Hematopoietic multipotent progenitor cell treated with erythropoietin and hydrocortisone succinate and interleukin-3 and kit ligand, for 17 days (in vitro differentiated cells): Measurements from ENCODE around the gene SMAD7.

Experiments used
- DNase-seq: peaks from one replicate; pipeline ENCODE4 v3.0.0-alpha.2; 2015; ENCODE audit warnings: low spot score

The SMAD7 gene, protein sequence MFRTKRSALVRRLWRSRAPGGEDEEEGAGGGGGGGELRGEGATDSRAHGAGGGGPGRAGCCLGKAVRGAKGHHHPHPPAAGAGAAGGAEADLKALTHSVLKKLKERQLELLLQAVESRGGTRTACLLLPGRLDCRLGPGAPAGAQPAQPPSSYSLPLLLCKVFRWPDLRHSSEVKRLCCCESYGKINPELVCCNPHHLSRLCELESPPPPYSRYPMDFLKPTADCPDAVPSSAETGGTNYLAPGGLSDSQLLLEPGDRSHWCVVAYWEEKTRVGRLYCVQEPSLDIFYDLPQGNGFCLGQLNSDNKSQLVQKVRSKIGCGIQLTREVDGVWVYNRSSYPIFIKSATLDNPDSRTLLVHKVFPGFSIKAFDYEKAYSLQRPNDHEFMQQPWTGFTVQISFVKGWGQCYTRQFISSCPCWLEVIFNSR

DNA sequence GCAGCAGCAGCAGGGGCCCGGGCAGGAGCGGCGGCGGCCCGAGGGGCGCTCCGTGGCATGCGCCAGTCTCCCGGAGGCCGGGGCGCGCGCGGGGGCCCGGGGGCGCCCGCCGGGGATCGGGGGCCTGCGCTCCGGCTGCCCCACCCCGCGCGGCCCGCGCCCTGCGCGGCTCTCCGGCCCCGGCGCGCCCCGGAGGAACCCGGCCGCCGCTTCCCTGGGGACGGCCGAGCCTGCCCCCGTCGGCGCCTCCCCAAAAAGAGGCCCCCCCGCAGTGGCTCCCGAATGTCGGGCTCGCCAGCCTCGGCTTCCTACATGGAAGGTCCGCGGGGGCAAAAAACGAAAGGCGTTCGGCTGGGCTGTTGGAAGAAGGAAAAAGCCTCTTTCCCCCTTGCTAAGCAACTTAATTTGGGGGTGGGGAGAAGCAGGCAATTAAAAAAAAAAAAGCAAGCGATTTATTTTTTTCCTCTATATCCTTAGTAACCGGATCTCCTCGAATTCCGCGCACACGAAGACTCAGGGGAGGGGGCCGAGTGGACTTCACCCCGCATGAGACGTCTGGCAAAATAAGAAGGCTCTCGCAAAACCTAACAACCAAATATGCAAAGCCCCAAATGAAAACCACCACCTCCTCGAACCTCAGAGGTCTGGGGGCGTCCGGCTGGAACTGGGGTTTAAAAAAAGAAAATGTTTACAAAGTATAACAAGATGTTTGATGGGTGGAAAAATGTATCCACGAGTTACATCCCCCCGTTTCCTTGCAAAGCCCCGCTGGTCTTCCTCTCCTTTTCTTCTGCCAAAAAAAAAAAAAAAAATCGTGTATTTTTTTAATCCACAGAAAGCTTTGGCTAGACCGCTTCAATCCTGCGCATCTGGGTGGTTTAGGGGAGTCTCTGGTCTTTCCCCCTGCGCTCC lies at the start of gene SMAD7:
SMAD7 (minus strand) TSS at position 430 of the 912 bp plus-strand sequence. CDS start 541 bp downstream, outside the sequence.
- no peak for DNase-seq

DNA sequence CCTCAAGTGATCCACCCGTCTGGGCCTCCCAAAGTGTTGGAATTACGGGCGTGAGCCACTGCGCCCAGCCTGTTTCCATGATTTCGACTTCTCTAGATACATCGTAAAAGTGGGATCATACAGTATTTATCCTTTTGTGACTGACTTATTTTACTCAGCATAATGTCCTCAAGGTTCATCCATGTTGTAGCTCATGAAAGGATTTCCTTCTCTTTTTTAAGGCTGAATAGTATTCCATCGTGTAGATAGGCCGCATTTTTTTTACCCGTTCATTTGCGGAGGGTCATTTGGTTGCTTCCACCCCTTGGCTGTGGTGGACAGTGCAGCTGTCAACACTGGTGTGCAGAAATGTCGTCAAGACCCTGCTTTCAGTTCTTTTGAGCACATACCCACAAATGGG lies 48.8 kb upstream of the SMAD7 start:
- no peak for DNase-seq

DNA sequence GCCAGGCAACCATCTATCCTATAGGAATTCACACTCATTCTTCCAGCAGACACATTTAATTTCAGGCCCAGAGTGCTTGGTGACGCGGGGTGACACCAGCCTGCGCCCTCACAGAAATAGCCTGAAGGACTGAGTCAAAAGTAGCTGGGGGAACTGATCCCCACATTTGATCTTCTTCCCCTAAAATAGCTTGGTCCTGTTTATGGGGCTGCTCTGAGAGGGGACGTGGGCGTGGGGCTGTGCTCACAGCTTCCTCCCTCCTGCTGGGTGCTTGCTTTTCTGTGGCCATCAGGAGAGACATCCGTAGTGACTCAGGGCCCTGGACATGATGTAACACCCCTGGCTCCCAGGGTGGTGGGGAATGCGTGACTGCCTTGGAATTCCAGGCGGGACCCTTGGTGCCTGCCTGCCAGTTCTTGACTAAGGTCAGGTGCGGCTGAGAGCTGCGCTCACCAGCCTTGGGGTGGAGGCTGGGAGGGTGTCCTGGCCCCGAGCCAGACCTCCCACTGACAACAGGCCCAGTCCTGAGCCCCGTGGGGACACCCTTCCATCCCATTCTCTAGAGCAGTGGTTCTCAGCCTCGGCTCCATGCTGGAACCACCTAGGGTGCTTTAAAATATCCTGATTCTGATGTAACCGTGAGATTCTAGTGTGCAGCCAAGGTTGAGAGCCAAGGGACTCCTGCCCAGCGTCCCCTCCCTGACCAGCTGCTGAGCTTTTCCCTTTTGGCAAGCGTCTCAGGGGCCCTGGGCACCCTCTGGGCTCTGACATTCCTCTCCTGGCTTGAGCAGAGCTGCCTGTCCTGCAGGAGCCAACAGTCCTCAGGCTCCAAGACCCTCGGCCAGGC lies 47.4 kb upstream of the SMAD7 start:
- DNase-seq = no peak

DNA sequence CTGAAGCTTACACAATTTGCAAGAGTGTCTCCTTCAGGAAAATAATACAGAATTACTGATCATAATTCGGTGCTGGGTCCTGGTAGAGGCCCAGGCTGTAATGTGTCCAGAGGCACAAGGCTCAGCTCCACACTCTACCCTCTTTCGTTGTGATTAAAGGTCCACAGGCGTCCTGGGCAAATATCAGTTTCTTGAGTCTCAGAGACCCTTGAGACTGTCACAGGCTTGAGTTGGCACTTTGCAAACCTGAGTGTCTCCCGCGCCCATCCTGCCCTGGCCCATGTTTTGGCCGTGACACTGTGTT lies 46.9 kb upstream of the SMAD7 start:
- no peak for DNase-seq

- no peak for DNase-seq
Measured at GRCh38 chr18:48996901-48997463, 46.2 kb upstream of the SMAD7 start.

DNA sequence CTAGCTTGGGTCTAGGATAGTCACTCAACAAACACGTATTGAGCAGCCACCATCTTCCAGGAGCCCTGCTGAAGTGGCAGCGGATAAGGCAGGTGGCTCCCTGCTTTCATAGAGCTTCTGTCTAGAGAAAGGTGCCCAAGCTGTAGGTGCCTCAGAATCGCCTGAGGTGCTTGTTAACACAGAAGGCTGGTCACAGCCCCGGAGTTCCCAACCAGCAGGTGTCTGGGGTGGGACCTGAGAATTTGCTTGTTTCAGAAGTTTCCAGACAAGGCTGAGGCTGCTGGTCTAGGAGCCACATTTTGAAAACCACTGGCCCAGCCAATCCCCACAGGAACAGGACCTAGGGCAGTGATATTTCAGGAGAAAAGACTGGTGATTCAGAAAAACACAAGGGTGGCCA lies 45.3 kb upstream of the SMAD7 start:
- DNase-seq = no peak

DNA sequence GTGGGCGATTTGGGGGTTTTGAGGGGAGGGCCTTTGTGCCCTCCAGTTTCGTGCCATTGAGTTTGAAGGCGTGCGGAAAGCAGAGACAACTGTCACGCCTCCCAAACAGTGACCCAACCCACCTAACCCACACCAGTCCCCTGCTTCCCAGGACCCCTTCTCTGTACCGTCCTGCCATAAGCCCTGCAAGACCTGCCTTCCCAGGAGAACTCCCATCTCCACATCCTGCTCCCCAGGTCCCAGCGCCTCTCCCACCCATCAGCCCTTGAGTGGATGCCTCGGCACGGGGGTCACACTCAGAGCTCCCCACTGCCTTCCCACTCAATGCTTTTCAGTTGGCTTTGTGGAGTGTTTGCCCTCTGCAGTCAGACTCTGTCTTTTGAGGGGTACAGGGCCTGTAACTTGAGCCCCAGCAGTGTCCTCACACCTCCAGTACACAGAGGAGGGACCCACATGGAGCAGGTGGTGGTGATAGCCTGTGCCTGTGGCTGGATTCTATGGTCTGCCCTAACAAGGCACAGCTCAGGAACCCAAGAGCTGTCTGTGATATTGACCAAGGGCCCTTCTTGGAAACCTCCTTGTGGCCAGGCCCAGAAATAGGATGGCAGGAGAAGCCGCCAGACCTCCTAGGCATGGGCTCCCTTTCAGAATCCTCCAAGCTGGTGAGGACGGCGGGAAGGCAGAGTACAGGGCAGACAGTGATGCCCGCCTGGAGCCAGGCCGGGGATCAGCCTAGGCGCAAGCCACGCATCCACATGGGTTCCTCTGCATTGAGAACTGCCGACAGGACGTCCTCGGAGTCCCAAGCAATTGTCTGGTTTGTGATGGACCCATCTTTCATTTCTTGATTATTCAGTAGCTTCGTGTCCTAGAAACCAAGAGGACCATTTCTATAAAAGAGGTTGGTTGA lies 44.4 kb upstream of the SMAD7 start:
- DNase-seq = no peak

- no peak for DNase-seq
Measured at GRCh38 chr18:48994044-48994651, 43.4 kb upstream of the SMAD7 start.

GRCh38 chr18:48993586-48993985 lies 42.8 kb upstream of the SMAD7 start:
- no peak for DNase-seq

- DNase-seq = no peak
Measured at GRCh38 chr18:48992791-48993555, 42.2 kb upstream of the SMAD7 start.

DNA sequence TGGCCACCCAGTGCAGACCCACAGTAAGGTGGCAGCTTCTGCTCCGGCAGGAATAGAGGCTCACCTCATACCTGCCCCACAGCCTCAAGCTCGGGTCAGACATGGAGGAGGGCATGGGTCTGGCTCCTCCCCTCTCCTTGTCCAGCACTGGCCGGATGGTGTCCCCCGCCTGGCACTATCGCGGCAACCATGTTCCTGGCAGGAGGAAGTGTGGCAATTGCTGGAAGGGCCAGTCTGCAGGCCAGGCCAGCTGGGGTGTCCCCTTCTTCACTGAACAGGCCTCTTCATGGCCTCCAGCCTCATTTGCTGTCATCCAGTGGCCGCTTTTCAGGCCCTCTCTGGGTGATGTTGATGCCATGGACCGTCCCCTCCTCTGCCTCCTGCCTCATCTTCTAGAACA lies 41.4 kb upstream of the SMAD7 start:
- DNase-seq = no peak

DNA sequence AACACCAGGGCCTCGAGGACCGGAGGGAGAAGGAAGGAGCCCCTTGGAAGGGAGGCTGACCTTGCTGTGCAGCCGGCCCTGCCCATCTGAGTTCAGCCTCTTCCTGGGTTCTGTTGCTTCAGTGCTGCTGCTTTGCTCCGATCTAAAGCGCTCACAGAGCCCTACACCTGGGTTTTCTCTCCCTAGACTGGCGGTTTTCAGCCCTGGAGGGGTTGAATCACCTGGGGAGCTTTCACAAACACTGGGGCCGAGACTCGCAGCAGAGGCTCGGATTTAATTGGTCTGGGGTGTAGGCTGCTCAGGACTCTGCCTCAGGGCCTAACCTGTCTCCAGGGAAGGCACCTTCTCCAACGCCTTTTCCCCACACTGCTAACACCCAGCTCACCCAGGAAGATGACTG lies 40.9 kb upstream of the SMAD7 start:
- no peak for DNase-seq

DNA sequence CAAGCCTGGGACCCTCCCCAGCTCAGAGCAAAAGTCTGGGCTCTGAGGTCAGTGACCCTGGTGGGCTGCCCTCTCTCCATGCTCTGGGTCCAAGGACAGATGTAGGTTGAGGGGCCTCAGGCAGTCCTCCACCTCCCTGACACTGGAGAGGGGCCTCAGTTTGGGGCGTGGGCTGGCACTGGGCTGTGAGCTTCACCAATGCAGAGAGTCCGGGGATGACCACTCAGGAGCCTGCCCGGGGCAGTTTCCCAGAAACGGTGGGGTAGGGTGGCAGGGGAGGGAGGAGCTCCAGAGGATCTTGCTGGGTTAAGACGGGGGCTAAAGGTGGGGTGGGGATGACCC lies 40.5 kb upstream of the SMAD7 start:
- DNase-seq = no peak

DNA sequence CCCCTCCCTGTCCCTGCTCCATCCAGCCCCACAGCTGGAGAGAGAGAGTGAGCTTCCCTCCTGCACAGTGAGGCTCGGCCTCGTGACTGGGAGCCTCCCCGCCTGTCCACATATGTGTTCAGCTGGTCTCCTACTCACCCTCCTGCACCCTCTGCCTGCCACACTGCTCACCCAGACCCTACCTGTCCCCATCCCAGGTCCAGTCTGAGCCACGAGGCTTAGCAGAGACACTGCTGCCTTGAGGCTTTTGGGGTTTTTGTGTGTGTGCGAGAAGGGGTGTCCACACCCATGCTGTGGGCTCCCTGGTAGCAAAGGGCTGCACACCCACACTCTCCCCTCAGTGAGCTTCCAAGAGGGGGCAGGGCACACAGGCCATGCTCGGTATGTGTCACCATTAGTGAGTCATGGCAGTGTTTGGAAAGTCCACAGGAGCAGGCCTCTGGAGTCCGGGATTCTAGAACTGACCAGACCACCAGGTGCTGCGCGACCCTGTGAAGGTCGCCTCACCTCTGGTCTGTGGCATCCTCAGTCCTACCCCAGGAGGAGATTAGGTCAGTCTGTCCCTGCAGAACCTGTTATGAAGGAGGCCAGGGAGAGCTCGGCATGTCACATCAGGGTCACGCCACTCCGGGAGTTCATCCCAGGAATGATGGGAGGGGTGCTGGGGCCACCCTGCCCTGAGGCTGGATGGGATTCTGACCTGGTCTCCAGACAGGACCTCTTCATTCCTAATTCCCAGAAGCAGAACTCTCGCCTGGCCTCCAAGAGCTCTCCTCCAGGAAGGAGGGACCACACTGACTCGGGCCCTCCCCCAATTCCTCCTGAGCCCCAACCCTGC lies 39.9 kb upstream of the SMAD7 start:
- no peak for DNase-seq

GRCh38 chr18:48989304-48990303 lies 38.8 kb upstream of the SMAD7 start:
- DNase-seq = no peak

DNA sequence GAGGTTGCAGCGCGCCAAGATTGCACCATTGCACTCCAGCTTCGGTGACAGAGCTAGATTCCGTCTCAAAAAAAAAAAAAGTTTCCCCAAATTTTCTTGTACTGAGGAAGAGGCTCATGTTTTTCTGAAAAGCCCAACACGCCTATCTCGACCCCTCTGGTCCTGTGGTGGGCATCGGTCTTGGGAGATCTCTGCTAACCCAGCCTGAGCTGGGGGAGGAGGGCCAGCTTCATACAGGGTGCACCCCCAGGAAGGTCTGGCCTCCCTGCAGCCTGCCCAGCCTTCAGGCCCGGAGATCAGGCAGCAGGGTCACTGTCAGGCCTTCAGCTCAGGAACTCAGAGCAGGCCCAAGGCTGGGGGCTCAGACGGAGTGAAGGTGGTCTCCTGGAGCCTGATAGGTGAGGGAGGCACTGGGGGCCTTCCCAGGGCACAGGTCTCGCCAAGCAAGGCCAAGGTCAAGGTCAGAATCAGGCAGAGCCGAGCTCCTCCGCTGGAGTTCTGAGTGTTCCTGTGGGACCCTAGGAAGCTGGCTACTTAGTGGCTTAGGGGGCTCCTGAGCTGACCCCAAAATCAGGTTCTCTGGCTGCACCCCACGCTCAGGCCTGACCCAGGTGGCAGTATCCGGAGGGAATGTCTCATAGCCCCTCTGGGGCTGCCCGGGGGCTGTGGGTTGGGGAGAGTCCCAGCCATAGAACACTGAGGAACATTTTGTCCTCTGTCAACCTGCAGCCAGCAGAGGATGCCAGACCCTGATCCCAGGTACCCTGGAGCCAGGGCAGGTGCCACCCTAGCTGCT lies 37.9 kb upstream of the SMAD7 start:
- no peak for DNase-seq

DNA sequence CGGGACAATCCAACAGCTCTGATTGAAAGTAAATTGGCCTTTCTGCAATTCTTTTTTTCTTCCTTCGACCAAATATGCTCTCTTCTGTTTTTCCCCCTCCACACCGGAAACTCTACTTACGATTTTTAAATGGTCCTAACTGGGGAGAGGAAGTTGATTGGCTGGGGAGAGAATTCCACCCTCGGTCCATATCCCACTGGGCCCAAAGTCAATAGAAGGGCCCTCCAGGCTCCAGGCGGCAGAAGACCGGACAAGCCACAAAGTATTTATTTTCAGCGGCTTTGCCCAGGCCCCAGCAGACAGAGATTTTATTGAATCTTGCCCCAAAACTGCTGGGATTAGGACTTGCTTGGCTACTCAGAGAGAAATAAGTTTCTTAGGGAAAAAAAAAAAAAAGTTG lies 37.1 kb upstream of the SMAD7 start:
- DNase-seq = no peak
